ENCODE data around the gene FBXO42.
"Not testable (repeated sequence)": the region's sequence is repeated elsewhere in the genome, so short reads cannot be mapped to it uniquely, and the experiment has no call there.

Gene FBXO42

GRCh38 chr1:16367968-16368890 lies 15.9 kb upstream of the FBXO42 start:
- H3K9ac ChIP-seq (ENCODE audit: low read depth, low read length) = peak overlapping the region; percentile 93
- no peaks in the 10 kb centered on the region for H3K27me3 ChIP-seq (ENCODE audit: control insufficient read depth, insufficient read depth, low read length)
- H3K4me3 ChIP-seq (ENCODE audit: low read length) = peak overlapping the region; percentile 85
- peak overlapping the region; percentile 90 for H3K4me2 ChIP-seq (ENCODE audit: low read length)
- no peaks in the 10 kb centered on the region for H3K9me3 ChIP-seq (replicated peaks; ENCODE audit: low read length)
- peaks cover 33% of the 10 kb centered on the region for H3K4me1 ChIP-seq (ENCODE audit: control insufficient read depth, insufficient read depth, low read length)
- peaks cover 3% of the 10 kb centered on the region for H3K36me3 ChIP-seq (ENCODE audit: insufficient read depth, low read length)

- no peaks in the 10 kb centered on the region for H3K9me3 ChIP-seq (replicated peaks; ENCODE audit: low read length)
- H3K27me3 ChIP-seq (ENCODE audit: control insufficient read depth, insufficient read depth, low read length) = no peaks in the 10 kb centered on the region
- peak overlapping the region; percentile 90 for H3K4me2 ChIP-seq (ENCODE audit: low read length)
- H3K36me3 ChIP-seq (ENCODE audit: insufficient read depth, low read length) = no peaks in the 10 kb centered on the region
- H3K4me1 ChIP-seq (ENCODE audit: control insufficient read depth, insufficient read depth, low read length) = peaks cover 29% of the 10 kb centered on the region
- peak overlapping the region; percentile 85 for H3K4me3 ChIP-seq (ENCODE audit: low read length)
- H3K9ac ChIP-seq (ENCODE audit: low read depth, low read length) = peak overlapping the region; percentile 93
Measured at GRCh38 chr1:16367258-16367967, 15.1 kb upstream of the FBXO42 start.

GRCh38 chr1:16366722-16367257 lies 14.5 kb upstream of the FBXO42 start, which contains the start of gene SZRD1:
Gene SZRD1 (plus strand): TSS chr1:16367242. CDS start chr1:16367258, 16 bp downstream.
- Histone ChIP-seq H3K9me3 (replicated peaks; ENCODE audit: low read length) (no peaks in the 10 kb centered on the region), H3K4me3 (ENCODE audit: low read length) (peak within 1 kb of the TSS; percentile 85), H3K9ac (ENCODE audit: low read depth, low read length) (peak within 1 kb of the TSS; percentile 93), H3K27me3 (ENCODE audit: control insufficient read depth, insufficient read depth, low read length) (no peaks in the 10 kb centered on the region), H3K4me2 (ENCODE audit: low read length) (peak within 1 kb of the TSS; percentile 90), H3K4me1 (ENCODE audit: control insufficient read depth, insufficient read depth, low read length) (peaks cover 23% of the 10 kb centered on the region), H3K36me3 (ENCODE audit: insufficient read depth, low read length) (no peaks in the 10 kb centered on the region)

GRCh38 chr1:16365146-16365498 lies 12.8 kb upstream of the FBXO42 start:
- not testable (repeated sequence) for H3K36me3 ChIP-seq (ENCODE audit: insufficient read depth, low read length); H3K4me3 ChIP-seq (ENCODE audit: low read length); H3K9me3 ChIP-seq (replicated peaks; ENCODE audit: low read length); H3K4me2 ChIP-seq (ENCODE audit: low read length); H3K27me3 ChIP-seq (ENCODE audit: control insufficient read depth, insufficient read depth, low read length); H3K9ac ChIP-seq (ENCODE audit: low read depth, low read length)
- peaks cover 19% of the 10 kb centered on the region for H3K4me1 ChIP-seq (ENCODE audit: control insufficient read depth, insufficient read depth, low read length)

- no peaks in the 10 kb centered on the region for H3K27me3 ChIP-seq (ENCODE audit: control insufficient read depth, insufficient read depth, low read length)
- no peaks in the 10 kb centered on the region for H3K9me3 ChIP-seq (replicated peaks; ENCODE audit: low read length)
- no peak overlapping the region for H3K4me3 ChIP-seq (ENCODE audit: low read length)
- no peak overlapping the region for H3K4me2 ChIP-seq (ENCODE audit: low read length)
- peaks cover 7% of the 10 kb centered on the region for H3K4me1 ChIP-seq (ENCODE audit: control insufficient read depth, insufficient read depth, low read length)
- H3K9ac ChIP-seq (ENCODE audit: low read depth, low read length) = no peak overlapping the region
- no peaks in the 10 kb centered on the region for H3K36me3 ChIP-seq (ENCODE audit: insufficient read depth, low read length)
Measured at GRCh38 chr1:16356867-16357266, 4.6 kb upstream of the FBXO42 start.

GRCh38 chr1:16354619-16355018 lies 2.3 kb upstream of the FBXO42 start:
- H3K4me1 ChIP-seq (ENCODE audit: control insufficient read depth, insufficient read depth, low read length) = peaks cover 20% of the 10 kb centered on the region
- no peaks in the 10 kb centered on the region for H3K27me3 ChIP-seq (ENCODE audit: control insufficient read depth, insufficient read depth, low read length)
- no peak overlapping the region for H3K9ac ChIP-seq (ENCODE audit: low read depth, low read length)
- H3K9me3 ChIP-seq (replicated peaks; ENCODE audit: low read length) = no peaks in the 10 kb centered on the region
- H3K4me3 ChIP-seq (ENCODE audit: low read length) = no peak overlapping the region
- no peaks in the 10 kb centered on the region for H3K36me3 ChIP-seq (ENCODE audit: insufficient read depth, low read length)
- H3K4me2 ChIP-seq (ENCODE audit: low read length) = no peak overlapping the region

GRCh38 chr1:16352842-16353535 lies 709 bp upstream of the FBXO42 start:
- H3K27me3 ChIP-seq (ENCODE audit: control insufficient read depth, insufficient read depth, low read length) = no peaks in the 10 kb centered on the region

GRCh38 chr1:16351456-16351993 lies 755 bp downstream of the FBXO42 start:
- Histone ChIP-seq H3K9me3 (replicated peaks; ENCODE audit: low read length) (no peaks in the 10 kb centered on the region), H3K9ac (ENCODE audit: low read depth, low read length) (peak overlapping the region; percentile 98), H3K4me1 (ENCODE audit: control insufficient read depth, insufficient read depth, low read length) (peaks cover 30% of the 10 kb centered on the region), H3K27me3 (ENCODE audit: control insufficient read depth, insufficient read depth, low read length) (no peaks in the 10 kb centered on the region), H3K4me2 (ENCODE audit: low read length) (peak overlapping the region; percentile 94), H3K36me3 (ENCODE audit: insufficient read depth, low read length) (no peaks in the 10 kb centered on the region), H3K4me3 (ENCODE audit: low read length) (peak overlapping the region; percentile 97)

More at GRCh38 chr1:16352842-16353535, 709 bp upstream of the FBXO42 start:
- Histone ChIP-seq H3K9me3 (replicated peaks; ENCODE audit: low read length) (no peaks in the 10 kb centered on the region), H3K4me3 (ENCODE audit: low read length) (peak overlapping the region; percentile 97), H3K9ac (ENCODE audit: low read depth, low read length) (peak overlapping the region; percentile 98), H3K36me3 (ENCODE audit: insufficient read depth, low read length) (no peaks in the 10 kb centered on the region), H3K4me2 (ENCODE audit: low read length) (peak overlapping the region; percentile 94), H3K4me1 (ENCODE audit: control insufficient read depth, insufficient read depth, low read length) (peaks cover 30% of the 10 kb centered on the region)

GRCh38 chr1:16349847-16350406 lies 2.4 kb downstream of the FBXO42 start:
- Histone ChIP-seq H3K4me1 (ENCODE audit: control insufficient read depth, insufficient read depth, low read length) (peaks cover 30% of the 10 kb centered on the region), H3K9ac (ENCODE audit: low read depth, low read length) (peak overlapping the region; percentile 98), H3K9me3 (replicated peaks; ENCODE audit: low read length) (no peaks in the 10 kb centered on the region), H3K36me3 (ENCODE audit: insufficient read depth, low read length) (no peaks in the 10 kb centered on the region), H3K4me3 (ENCODE audit: low read length) (no peak overlapping the region), H3K27me3 (ENCODE audit: control insufficient read depth, insufficient read depth, low read length) (no peaks in the 10 kb centered on the region), H3K4me2 (ENCODE audit: low read length) (peak overlapping the region; percentile 94)

- Histone ChIP-seq H3K4me3 (ENCODE audit: low read length) (no peak overlapping the region), H3K36me3 (ENCODE audit: insufficient read depth, low read length) (no peaks in the 10 kb centered on the region), H3K4me1 (ENCODE audit: control insufficient read depth, insufficient read depth, low read length) (peaks cover 30% of the 10 kb centered on the region), H3K9ac (ENCODE audit: low read depth, low read length) (no peak overlapping the region), H3K9me3 (replicated peaks; ENCODE audit: low read length) (no peaks in the 10 kb centered on the region), H3K27me3 (ENCODE audit: control insufficient read depth, insufficient read depth, low read length) (no peaks in the 10 kb centered on the region), H3K4me2 (ENCODE audit: low read length) (peak overlapping the region; percentile 17)
Measured at GRCh38 chr1:16348414-16349182, 3.7 kb downstream of the FBXO42 start.
